Chondrocyte (in vitro differentiated cells): Measurements from ENCODE around the gene ARHGAP28. TPM values are rescaled to one million over a fixed set of nuclear protein-coding genes. Genes with fewer than 3 reads are reported as not detected.

Experiments used
- DNase-seq: peaks from one replicate; pipeline ENCODE4 v3.0.0; 2021; ENCODE audit warnings: mixed read lengths, low spot score
- H3K27ac Mint-ChIP-seq: one replicate; pipeline ENCODE4 v1.8.0; 2021; ENCODE audit warnings: mild to moderate bottlenecking, moderate library complexity, mixed read lengths; ENCODE audit not compliant: unreplicated experiment
- H3K27me3 Mint-ChIP-seq: 2 replicates; pipeline ENCODE4 v1.8.0; 2021; ENCODE audit warnings: low read depth, mixed read lengths
- H3K36me3 Mint-ChIP-seq: 2 replicates; pipeline ENCODE4 v1.8.0; 2021; ENCODE audit warnings: low read depth, mixed read lengths
- H3K4me1 Mint-ChIP-seq: 2 replicates; pipeline ENCODE4 v1.8.0; 2021; ENCODE audit warnings: low read depth, mild to moderate bottlenecking, mixed read lengths
- H3K4me3 Mint-ChIP-seq: one replicate; pipeline ENCODE4 v1.8.0; 2021; ENCODE audit warnings: mild to moderate bottlenecking, moderate library complexity, mixed read lengths; ENCODE audit not compliant: unreplicated experiment
- H3K9me3 Mint-ChIP-seq: 2 replicates; pipeline ENCODE4 v1.8.0; 2021; ENCODE audit warnings: low read depth, mixed read lengths
- CTCF ChIP-seq: fragments of 200-600 bp; sonication (generic); IDR thresholded peaks from 2 replicates; pipeline ENCODE4 v1.5.0; 2021; ENCODE audit warnings: antibody characterized with exemption, mild to moderate bottlenecking, moderate library complexity
- total RNA-seq: library from RNA; stranded (reverse); gene quantifications from 3 replicates; pipeline ENCODE4 v1.2.1, GENCODE V29; 2021

Gene ARHGAP28
- total RNA-seq, 1 donor from 2014 or later = 18.1 TPM

GRCh38 chr18:6859676-6860422 lies 130.3 kb downstream of the ARHGAP28 start:
- Mint-ChIP-seq H3K27me3 (no peaks in the 10 kb centered on the region), H3K4me3 (no peak overlapping the region), H3K36me3 (peaks cover 10% of the 10 kb centered on the region), H3K9me3 (no peaks in the 10 kb centered on the region), H3K27ac (no peak overlapping the region), H3K4me1 (no peaks in the 10 kb centered on the region)
- no peak for DNase-seq
- TF ChIP-seq CTCF = no peak

GRCh38 chr18:6860804-6861448 lies 131.4 kb downstream of the ARHGAP28 start:
- no peak for DNase-seq
- H3K9me3 Mint-ChIP-seq = no peaks in the 10 kb centered on the region
- TF ChIP-seq CTCF = no peak
- H3K36me3 Mint-ChIP-seq = peaks cover 10% of the 10 kb centered on the region
- H3K4me1 Mint-ChIP-seq = peaks cover 4% of the 10 kb centered on the region
- no peak overlapping the region for H3K27ac Mint-ChIP-seq
- no peaks in the 10 kb centered on the region for H3K27me3 Mint-ChIP-seq
- no peak overlapping the region for H3K4me3 Mint-ChIP-seq

- H3K36me3 Mint-ChIP-seq = peaks cover 14% of the 10 kb centered on the region
- no peaks in the 10 kb centered on the region for H3K27me3 Mint-ChIP-seq
- H3K9me3 Mint-ChIP-seq = no peaks in the 10 kb centered on the region
- no peak for DNase-seq
- TF ChIP-seq CTCF = no peak
- H3K4me3 Mint-ChIP-seq = no peak overlapping the region
- peaks cover 4% of the 10 kb centered on the region for H3K4me1 Mint-ChIP-seq
- H3K27ac Mint-ChIP-seq = no peak overlapping the region
Measured at GRCh38 chr18:6865251-6865650, 135.7 kb downstream of the ARHGAP28 start.

GRCh38 chr18:6866552-6867085 lies 137.1 kb downstream of the ARHGAP28 start:
- peaks cover 10% of the 10 kb centered on the region for H3K36me3 Mint-ChIP-seq
- no peaks in the 10 kb centered on the region for H3K9me3 Mint-ChIP-seq
- H3K4me3 Mint-ChIP-seq = no peak overlapping the region
- peaks cover 4% of the 10 kb centered on the region for H3K4me1 Mint-ChIP-seq
- no peak for DNase-seq
- TF ChIP-seq CTCF = no peak
- no peak overlapping the region for H3K27ac Mint-ChIP-seq
- no peaks in the 10 kb centered on the region for H3K27me3 Mint-ChIP-seq

GRCh38 chr18:6868033-6868432 lies 138.5 kb downstream of the ARHGAP28 start:
- peaks cover 10% of the 10 kb centered on the region for H3K36me3 Mint-ChIP-seq
- DNase-seq = no peak
- H3K27ac Mint-ChIP-seq = no peak overlapping the region
- H3K4me3 Mint-ChIP-seq = no peak overlapping the region
- H3K27me3 Mint-ChIP-seq = no peaks in the 10 kb centered on the region
- peaks cover 4% of the 10 kb centered on the region for H3K4me1 Mint-ChIP-seq
- H3K9me3 Mint-ChIP-seq = no peaks in the 10 kb centered on the region
- no peak for TF ChIP-seq CTCF
